Stimulated activated CD8-positive, alpha-beta memory T cell treated with anti-CD3 and anti-CD28 coated beads, Interleukin-15, amount 100 ng/mL, for 4 hours (primary cell): Measurements from ENCODE around the gene WFDC1.

Experiments used
- DNase-seq, 2 donors: peaks; one replicate each; pipeline ENCODE4 v3.0.0-alpha.2; 2020; ENCODE audit warnings: low read depth in 2 of 2

The WFDC1 gene

GRCh38 chr16:84378099-84378498, 83.4 kb downstream of the WFDC1 start:
- no peak for DNase-seq

DNA sequence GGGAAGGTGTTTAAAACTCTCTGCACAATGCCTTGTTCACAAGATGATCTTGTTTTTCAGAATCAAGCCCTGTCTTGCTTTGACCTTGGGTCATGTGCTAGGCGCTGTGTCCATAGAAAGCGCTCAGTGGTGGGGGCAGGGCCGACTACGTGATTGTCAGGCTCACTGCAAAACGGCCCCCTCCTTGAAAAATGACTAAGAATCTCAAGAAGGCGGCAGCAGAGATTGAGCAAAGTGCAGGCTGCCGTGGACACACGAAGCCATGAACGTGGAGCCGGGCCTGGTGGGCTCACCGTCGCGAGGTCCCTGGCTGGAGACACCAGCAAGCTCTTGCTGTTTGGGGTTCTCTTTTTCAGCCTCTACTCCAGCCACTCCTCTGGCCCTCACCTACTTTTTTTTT, 83.9 kb downstream of the WFDC1 start:
- no peak for DNase-seq

- no peak for DNase-seq
Observed at GRCh38 chr16:84379008-84379708, 84.5 kb downstream of the WFDC1 start.
